CMK (cell line): ENCODE results near the gene SAMM50.
"Not testable (repeated sequence)": the region's sequence is repeated elsewhere in the genome, so short reads cannot be mapped to it uniquely, and the experiment has no call there.

Experiments used
- DNase-seq: peaks from one replicate; pipeline ENCODE4 v3.0.0-alpha.2; 2010; ENCODE audit warnings: low read depth

Gene SAMM50

DNA sequence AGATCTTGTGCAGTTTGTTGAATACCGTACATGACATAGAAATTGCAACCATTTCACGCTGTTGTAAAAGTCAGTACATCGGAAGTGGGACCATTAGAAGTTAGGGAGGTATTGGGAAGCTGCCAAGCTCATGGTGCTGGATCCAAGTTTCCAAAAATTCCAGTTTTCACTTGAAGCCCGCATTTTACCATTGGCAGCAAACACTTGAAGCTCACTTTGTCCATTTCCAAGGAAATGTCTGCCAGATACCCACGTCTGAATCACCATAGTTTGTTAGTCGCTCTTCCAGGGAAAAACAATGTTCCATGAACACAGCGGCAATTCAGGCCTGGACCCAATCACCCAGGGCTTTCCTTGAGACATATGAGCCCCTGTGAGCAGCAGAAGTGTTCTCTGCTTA is 46.3 kb downstream of the SAMM50 start:
- no peak for DNase-seq

DNA sequence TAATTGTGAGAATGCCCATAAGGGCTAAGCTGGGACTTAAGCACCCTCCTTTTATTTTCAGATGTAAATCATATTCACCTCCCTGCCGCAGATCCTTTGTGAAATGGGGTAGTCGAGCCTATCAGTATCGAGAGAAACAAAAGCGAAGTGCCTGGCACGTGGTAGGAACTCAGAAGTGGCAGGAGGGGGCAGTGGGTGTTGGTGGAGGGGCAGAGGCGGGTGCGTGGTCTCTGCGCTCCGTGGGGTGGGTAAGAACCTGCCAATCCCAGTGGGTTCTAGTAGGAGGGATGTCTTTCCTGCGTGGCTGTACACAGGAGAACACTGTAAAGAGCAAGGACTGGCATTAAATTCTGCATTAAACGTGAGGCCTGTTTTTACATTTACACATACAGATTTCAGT is 47.1 kb downstream of the SAMM50 start:
- no peak for DNase-seq

DNA sequence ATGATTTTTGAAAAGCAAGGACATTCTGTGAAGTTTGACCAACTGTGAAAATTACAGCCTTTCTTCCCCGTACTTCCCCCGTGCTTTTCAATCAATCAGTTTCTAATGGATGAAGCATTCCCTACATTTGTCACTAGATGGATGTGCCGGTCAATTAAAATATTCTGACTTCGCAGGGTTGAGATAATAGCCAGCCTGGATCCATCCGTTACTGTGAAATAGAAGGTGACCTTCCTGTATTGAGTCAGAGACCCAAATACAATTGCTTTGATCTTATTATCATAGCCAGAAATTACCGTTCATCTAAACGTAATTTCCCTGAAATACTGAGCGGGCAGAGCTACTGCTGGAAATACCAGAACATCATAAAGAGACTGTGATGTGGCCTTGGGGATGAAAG is 47.8 kb downstream of the SAMM50 start:
- no peak for DNase-seq

DNA sequence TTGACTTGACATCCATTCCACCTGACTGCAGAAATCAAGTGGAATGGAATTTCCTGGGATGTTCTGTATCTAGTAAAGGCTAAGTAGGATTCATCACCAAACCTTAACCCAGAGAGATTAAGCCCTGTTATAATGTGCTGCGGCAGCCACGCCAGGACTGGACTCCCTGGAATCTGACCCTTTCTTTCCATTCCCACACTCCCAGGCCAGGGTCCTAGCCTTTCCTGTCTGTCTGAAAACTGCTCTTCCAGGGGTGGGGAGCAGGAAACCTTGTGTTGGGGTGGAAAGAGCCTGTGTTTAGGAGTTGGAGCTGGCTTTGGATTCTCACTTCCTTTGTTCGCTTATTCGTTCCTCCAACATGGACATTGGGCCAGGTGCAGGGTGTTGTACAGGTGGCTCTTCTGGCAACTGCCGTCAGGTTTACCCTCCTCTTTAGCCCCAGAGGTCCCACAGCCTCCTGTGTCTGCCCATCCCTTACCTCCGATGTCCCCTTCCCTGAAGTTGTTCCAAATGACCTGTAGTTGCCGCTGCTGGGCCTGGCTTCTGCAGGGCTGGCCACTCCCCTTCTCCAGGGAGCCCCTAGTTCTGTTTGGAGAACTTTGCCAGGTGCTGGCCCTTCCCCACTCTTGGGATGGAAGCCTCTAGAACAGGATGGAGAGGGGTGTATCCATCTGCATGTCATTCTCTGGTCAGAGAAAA is 48.3 kb downstream of the SAMM50 start:
- DNase-seq, result no peak

DNA sequence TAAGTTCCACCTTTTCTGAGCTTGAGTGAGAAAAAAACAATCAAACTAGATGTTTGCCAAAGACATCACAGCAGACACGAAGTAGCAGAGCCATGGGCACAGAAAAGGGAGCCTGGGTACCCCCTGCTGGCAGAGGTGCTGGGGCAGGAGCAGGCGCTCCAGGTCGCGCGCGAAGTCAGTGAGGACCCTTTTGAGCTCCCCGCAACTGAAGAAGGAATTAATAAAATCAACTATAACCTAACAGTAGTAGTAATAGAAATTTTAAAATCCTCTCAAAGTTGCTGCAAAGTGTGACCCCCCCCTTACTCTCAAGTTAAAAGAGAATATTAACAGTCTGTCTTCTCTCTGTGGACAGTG is 48.8 kb downstream of the SAMM50 start:
- DNase-seq, result no peak

DNA sequence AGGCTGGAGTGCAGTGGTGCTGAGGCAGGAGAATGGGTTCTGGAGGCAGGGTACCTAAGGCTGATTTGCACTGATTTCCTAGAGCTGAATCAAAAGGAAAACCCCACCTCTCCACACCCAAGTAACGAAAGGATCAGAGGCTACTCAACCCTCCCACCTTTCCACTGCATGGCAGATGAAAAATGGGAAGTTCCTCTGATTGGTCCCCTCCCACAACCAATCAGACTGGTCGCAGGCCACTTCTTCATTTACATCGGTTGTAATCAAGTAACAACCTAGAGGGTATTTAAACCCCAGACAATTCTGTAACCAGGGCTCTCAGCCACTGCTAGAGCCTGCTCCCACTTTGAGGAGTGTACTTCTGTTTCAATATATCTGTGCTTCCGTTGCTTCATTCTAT is 50.3 kb downstream of the SAMM50 start:
- DNase-seq, result no peak

DNA sequence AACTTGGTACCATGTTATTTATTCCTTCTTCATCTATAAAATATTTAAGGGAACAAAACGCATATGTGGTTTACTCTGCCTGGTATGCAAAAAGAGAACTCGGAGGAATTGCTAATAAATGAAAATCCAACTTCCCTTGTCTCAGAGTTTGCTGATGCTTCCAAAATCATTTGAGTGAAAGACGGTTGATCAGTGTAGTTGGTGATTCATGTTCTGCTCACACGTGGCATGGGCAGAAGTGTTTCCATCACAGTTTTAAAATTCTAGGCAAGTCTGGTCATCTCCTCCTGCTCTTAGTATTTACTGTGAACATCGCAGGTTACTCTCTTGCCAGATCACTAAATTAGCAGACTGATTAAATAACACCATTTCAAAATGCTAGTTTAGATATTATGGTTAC is 56.9 kb downstream of the SAMM50 start:
- DNase-seq, result no peak

DNA sequence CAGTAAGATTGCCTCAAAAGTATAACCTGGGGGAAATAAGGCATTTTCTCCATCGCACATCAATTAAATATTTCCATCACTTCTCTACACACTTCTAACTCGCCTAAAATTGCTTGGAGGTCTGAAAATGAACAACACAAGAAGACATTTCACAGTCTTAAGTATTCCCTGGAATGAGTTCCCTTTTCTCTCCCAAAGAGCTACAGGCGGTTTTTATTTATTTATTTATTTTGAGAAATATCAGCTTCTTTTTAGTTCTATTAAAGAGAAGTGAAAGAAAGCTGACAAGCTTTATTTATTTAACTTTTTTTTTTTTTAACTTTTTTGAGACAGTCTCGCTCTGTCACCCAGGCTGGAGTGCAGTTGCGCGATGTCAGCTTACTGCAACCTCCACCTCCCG is 57.3 kb downstream of the SAMM50 start:
- DNase-seq, result no peak

DNA sequence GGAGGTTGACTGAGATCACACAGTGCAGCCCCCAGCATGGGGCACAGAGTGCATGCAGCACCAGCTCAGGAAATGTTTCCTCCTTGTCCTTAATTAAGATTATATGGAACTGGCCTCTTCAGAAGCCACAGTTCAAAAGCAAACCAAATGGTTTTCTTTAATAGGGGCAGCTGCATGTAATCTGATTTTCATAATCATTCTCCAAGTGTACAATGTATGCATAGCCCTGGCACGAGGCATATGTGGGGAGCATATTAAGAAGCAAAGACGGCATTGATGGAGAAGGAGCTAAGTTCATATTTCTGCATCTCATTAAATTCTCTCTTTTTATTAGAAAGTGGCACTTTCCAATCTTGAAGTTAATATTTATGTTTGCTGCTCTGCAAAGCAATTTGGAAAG is 59.0 kb downstream of the SAMM50 start:
- DNase-seq, result no peak

DNA sequence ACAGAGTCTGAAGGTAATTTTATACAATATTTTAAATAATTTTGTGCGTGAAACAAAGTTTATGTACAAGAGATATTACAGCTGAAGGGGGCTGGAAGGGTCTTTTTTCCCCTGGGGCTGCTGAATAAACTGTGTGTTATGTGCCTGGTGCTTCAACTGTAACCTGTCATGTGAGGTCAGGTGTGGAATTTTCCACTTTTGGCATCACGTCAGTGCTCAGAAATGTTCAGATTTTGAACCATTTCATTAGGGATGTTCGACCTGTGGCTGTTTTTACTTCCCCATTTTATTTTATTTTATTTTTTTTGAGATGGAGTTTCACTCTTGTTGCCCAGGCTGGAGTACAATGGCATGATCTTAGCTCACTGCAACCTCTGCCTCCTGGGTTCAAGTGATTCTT is 61.3 kb downstream of the SAMM50 start:
- not testable (repeated sequence) for DNase-seq

DNA sequence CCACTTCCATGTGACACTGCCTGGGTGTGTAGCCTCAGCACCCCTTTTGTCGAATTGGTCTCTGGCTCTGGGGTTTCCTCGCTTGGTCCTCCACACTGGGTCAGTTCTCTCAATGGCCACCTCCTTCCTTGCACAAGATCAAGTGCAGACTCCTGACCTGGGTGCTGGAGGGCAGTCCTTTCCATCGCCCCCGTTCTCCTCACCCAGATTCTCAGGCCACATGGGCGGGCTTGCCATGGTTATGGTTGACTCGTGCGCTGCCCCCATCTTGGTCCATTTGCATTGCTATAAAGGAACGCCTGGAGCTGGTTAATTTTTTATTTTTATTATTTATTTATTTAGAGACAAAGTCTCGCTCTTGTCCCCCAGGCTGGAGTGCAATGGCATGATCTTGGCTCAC is 63.4 kb downstream of the SAMM50 start:
- DNase-seq, result no peak

DNA sequence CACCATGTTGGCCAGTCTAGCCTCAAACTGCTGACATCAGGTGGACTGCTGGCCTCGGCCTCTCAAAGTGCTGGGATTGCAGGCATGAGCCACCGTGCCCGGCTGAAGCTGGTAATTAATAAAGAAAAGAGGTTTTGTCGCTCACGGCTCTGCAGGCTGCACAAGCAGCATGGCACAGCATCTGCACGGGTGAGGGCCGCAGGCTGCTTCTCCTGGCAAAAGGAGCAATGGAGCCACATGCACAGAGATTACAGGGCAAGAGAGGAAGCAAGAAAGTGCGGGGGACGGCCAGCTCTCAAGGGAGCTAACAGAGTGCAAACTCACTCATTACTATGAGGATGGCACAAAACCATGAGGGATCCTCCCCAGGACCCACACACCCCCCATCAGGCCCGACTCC is 64.2 kb downstream of the SAMM50 start:
- no peak for DNase-seq

DNA sequence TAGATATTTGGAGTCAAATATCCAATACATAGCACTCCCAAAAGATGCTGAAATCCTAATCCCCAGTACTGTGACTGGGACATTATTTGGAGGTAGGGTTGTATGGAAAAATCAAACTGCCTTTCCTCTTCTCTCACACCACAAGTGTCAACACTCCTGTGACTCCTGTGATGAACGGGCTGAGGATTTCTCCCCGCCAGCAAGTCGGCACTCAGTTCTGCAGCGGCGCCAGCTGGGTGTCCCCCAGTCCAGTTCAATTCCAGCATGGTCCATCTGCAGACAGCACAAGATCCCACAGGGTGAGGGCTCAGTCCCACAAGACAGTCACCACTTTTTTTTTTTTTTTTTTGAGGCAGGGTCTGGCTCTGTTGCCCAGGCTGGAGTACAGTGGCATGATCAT is 64.6 kb downstream of the SAMM50 start:
- DNase-seq, result no peak

DNA sequence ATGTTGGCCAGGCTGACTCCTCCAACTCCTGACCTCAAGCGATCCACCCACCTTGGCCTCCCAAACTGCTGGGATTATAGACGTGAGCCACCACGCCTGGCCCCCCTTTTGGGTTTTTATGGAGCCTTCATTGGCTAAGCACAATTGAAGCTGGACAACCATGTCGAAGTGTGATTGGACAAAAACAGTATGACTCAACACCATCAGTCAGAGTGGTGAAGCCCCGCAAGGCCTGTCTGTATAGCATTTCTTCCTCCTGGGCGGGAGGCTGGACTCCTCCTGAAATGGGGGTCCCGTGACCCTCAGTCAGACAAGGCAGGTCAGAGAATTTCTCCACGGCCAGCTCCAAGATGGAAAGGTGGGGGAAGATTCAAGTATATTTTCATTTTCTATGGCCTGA is 65.7 kb downstream of the SAMM50 start:
- DNase-seq, result no peak

DNA sequence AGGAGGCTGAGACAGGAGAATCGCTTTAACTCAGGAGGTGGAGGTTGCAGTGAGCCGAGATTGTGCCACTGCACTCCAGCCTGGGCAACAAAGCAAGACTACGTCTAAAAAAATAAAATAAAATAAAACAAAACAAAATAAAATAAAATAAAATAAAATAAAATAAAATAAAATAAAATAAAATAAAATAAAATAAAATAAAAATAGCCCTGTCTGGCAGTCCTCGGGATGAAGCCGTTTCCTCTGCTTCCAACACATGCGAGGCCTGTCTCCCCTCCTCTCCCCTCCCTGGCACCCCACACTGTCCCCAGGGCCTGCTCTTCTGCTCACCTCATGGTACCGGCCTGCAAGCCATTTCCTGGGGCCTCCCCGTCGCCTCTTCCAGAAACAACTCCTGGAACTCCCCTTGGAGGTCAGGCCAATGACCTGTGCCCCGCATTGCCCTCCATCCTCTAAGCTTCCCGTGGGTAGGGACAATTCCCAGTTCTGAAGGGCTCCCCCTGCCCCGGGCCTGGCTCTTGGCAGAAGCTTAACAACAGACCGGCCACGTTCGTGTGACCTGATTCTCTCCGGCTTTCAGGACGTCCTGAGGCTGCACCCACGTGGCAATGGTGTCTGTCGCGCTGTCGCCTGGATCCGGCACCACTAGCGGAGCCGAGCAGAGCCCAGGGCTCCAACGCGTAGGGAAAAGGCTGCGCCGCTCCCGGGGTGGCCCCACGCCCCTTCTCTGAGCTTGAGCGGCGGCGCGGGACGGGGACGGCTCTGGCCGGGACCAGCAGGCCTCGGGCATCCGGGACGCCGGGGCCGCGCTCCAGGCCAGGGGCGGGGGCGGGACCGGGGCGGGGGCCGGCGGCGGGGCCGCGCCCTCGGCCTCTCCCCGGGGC is 68.4 kb downstream of the SAMM50 start:
- no peak for DNase-seq

DNA sequence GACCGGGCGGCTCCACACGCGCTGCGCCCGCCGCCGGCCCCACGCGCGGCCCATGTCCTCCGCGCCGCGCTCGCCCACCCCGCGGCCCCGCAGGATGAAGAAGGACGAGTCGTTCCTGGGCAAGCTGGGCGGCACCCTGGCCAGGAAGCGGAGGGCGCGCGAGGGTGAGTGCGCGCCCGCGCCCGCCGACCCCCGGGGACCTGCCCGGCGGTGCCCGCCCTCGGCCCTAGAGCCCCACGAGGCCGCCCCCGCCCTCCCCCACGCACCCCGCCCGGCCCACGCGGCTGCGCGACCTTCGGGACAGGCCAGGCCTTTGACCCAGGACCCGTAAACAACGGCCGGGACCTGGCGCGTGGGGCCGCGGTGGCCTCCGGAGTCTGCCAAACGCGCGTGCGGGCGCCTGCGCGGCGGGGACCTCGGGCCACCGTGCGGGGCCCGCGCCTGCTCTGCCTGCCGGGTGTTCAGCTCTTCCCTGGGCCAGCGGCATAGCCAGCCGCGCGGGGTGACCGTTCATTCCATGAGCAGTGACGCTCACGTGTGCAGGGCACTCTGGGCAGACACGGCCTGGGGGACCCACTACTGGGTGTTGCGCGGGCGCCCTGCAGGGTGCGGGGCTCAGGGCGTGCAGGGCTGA is 69.2 kb downstream of the SAMM50 start, which contains the start of gene PARVB:
PARVB (plus strand) TSS at position 15 of the 634 bp plus-strand sequence; CDS start at position 53, 38 bp downstream.
- DNase-seq, result no peak

DNA sequence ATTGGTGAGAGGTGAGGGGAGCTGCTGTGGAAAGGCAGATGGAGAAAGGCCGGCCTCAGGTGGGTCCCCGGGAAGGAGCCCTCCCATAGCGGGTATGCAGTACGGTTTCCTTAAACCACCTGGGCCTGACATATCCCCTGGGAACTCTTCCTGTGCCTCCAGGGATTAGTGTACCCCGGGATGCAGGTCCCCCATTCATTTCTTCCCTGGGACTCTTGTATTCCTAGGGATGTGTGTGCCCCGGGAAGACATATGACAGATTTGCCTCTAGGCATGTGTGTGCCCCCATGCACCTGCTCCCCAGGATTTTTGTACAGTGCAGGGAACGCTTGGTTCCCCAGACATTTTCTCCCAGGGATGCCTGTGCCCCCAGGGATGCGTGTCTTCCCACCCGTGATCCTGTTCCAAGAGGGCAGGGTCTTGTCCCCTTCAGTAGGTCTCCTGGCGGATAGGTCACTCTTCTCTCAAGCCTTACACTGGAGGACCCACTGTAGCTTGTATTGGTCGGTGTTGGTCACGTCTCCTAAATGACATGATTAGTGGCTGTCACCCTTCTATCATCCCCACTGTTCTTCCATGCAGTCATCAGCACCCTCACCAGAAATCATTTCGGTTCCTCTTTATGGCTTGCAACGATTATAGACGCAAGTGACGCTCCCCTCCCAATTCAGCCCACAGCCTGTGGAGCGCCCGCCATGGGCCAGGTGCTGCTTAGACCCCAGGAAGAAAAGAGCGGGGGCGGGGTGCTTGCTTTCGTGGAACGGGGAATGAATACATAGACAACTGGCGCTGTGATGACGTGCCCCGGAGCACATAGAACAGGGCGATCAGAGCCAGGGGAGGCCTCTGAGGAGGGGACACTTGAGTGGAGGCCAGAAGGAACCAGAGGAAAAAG is 70.2 kb downstream of the SAMM50 start:
- no peak for DNase-seq

DNA sequence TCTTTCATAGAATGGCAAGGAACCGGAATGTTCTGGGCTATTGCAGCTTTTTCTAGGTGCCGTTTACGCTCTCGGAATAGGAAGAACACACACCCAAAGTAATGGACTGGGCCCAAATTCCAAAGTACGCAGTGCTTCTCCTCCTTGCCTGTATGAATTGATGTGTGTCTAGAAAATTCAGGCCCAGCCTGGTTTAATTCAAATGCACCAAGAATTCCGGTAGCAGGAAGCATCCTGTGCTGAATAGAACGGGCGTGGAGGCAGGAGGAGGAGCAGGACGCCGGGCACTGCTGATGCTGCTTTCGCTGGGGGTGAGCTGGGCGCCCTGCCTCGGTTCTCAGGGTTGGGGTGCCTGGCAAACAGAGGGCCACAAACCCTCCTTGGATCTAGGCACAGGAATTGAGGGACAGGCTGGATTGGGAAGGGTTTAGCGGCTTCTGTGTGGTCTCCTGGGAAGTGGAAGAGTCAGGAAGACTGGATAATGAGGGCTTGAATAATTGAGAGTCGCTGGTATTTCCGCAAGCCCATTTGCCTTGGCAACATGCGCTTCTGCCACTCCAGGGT is 70.9 kb downstream of the SAMM50 start:
- DNase-seq, result no peak

DNA sequence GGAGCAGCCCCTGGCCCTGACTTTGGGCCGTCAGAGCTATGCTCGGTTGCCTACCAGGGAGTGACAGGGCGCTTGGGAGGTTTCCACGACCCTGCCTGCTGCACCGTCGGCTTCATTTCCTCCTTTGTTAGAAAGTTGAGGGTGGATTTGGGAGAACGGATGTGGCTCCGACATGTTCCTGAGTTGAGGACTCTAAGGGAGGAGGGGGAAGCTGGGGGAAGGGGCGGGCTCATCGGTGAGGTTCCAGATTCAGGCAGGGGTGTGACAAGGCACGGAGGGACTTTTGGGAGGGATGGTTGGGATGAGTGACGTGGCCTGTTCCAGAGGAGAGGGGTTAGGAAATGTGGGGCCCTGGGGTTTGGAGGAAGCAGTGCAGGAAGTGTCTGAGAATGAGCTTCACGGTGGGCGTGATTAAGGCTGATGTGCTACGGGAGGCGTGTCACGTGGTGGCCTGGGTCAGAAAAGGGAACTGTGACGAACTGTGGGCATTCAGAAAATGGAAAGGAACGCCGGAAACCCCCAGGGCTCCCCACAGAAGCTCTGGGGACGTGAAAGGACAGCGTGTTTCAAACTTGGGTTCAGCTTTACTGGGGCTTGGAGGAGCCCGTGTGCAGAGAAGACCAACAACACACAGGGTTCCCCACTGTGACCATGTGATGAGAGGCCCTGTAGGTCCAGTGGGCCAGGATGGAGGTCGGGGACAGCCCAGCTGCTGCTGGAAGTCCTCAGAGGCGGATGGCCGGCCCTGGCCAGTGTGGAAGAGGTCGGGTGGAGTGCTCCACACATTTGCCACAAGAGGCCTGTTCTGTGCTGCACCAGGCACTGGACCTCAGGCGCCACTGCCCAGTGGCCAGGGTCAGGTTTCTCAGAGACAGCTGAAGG is 71.6 kb downstream of the SAMM50 start:
- DNase-seq, result peak; percentile 91

DNA sequence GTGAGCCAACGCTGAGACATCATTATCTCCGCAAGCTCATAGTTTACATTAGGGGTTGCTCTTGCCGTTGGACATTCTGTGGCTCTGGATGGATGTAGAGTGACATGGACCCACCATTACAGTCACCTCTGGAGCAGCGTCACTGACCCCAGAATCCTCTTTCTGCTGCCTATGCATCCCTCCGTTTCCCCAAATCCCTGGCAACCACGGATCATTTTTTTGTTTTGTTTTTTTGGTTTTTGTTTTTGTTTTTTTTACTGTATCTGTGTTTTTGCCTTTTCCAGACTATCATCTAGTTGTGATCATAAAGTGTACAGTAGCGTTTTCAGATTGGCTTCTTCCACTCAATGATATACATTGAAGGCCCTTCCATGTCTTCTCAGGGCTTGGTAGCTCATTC is 72.8 kb downstream of the SAMM50 start:
- no peak for DNase-seq

DNA sequence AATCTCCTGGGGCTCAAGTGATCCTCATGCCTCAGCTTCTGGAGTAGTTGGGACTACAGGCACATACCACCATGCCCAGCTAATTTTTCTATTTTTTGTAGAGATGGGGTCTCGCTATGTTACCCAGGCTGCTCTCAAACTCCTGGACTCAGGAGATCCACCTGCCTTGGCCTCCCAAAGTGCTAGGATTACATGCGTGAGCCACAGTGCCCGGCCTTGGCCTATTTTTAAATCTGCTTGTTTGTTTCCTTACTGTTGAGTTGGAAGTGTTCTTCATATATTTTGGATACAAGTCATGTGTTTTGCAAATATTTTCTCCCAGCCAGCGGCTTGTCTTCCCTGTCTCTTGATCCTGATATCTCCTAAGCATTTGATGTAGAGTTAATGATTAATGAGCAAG is 73.8 kb downstream of the SAMM50 start:
- no peak for DNase-seq
